HCT116 (cell line): ENCODE measurements around the gene MAP4K4.

Source experiments
- CEBPB ChIP-seq: IDR thresholded peaks from 2 replicates; pipeline ENCODE4 v1.6.1; 2012; ENCODE audit warnings: low read depth
- CTCF ChIP-seq, 3 experiments: fragments of 200-600 bp in 1 of 3; sonication (generic) in 1 of 3; IDR thresholded peaks in 2 of 3; conservative IDR thresholded peaks in 1 of 3; 2 replicates each; pipeline ENCODE4 v1.5.1; 2012 to 2017; ENCODE audit warnings: low read depth in 2 of 3, low read length in 2 of 3, antibody characterized with exemption in 1 of 3, borderline replicate concordance in 1 of 3, control low read depth in 1 of 3, mild to moderate bottlenecking in 1 of 3, mixed read lengths in 1 of 3, mixed run types in 1 of 3, moderate library complexity in 1 of 3; ENCODE audit not compliant: insufficient read depth in 1 of 3
- EZH2 ChIP-seq: fragments of 200-600 bp; sonication (generic); IDR thresholded peaks from 2 replicates; pipeline ENCODE4 v1.6.1; 2017; ENCODE audit warnings: antibody characterized with exemption, mixed run types
- FOSL1 ChIP-seq: IDR thresholded peaks from 2 replicates; pipeline ENCODE4 v1.6.1; 2012; ENCODE audit warnings: low read depth
- JUND ChIP-seq: IDR thresholded peaks from 2 replicates; pipeline ENCODE4 v1.6.1; 2012
- MAX ChIP-seq: IDR thresholded peaks from 2 replicates; pipeline ENCODE4 v1.6.1; 2012
- POLR2A ChIP-seq: IDR thresholded peaks from 2 replicates; pipeline ENCODE4 v1.7.0; 2011; ENCODE audit warnings: borderline replicate concordance; ENCODE audit not compliant: insufficient read depth, insufficient read length; ENCODE audit errors: extremely low read depth
- POLR2AphosphoS5 ChIP-seq: IDR thresholded peaks from 2 replicates; pipeline ENCODE4 v1.6.1; 2011; ENCODE audit warnings: mild to moderate bottlenecking, low read depth, low read length, moderate library complexity
- RAD21 ChIP-seq: IDR thresholded peaks from 2 replicates; pipeline ENCODE4 v1.6.1; 2012; ENCODE audit warnings: low read depth, mild to moderate bottlenecking
- SIN3A ChIP-seq: IDR thresholded peaks from 2 replicates; pipeline ENCODE4 v1.6.1; 2012; ENCODE audit warnings: low read depth
- TCF7L2 ChIP-seq: IDR thresholded peaks from 2 replicates; pipeline ENCODE4 v1.7.0; 2011; ENCODE audit warnings: borderline replicate concordance, inconsistent platforms; ENCODE audit not compliant: insufficient read depth, insufficient read length; ENCODE audit errors: extremely low read depth
- YY1 ChIP-seq: IDR thresholded peaks from 2 replicates; pipeline ENCODE4 v1.6.1; 2011; ENCODE audit warnings: low read length, low read depth, moderate library complexity, mild to moderate bottlenecking; ENCODE audit not compliant: insufficient replicate concordance; ENCODE audit errors: extremely low read depth
- ZNF274 ChIP-seq: fragments of 200-500 bp; sonication (Bioruptor generic); IDR thresholded peaks from 2 replicates; pipeline ENCODE4 v1.6.1; 2014; ENCODE audit warnings: mild to moderate bottlenecking, low read depth, low read length, inconsistent platforms

DNA sequence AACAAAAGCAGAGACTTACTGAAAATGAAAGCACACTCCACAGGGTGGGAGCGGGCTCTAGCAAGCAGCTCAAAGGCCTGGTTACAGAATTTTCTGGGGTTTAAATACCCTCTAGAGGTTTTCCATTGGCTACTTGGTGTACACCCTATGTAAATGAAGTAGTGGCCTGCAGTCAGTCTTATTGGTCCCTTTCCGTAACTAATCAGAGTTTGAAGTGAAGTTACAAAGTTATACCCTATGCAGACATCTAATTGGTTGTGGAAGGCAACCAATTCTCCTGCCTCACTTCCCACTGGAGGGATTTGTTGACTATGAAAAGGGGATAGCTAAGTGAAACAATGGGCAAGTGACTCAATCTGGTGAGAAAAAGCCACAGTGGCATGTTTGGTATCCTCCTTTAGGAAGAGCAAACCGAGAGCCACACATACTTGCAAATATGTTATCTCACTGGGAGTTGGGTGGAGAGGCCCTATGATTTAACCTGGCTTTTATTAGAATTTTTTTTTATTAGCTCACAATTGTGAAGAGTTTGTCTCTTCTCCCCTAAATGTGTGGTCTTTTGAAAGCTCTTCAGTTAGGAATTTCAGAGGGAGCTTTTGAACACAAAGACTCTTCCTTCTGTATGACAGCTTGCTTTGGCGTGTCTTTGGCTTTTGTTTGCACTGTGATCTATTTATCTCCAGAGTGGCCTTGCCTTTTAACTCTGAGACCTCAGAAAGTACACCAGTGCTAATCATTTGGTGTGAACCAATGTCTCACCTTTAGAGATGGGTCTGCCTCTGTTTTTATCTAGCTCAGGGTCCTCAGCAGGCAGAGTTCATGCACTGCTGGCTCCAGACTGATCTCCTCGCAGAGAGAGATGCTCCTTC, 69.6 kb downstream of the MAP4K4 start:
- TF ChIP-seq TCF7L2 (no peak), MAX (no peak), SIN3A (no peak), YY1 (no peak), ZNF274 (no peak), CTCF (IDR thresholded peaks at IDR 0.05 in 2 of 3, conservative IDR thresholded peaks at IDR 0.05 in 1 of 3; ENCODE audit: borderline replicate concordance in 1 of 3, insufficient read depth in 1 of 3, low read depth in 2 of 3, low read length in 2 of 3) (no peak), POLR2A (no peak), POLR2AphosphoS5 (no peak), FOSL1 (no peak), EZH2 (no peak), RAD21 (no peak), CEBPB (no peak), JUND (no peak)
